HG03520 (cell line): Measurements from ENCODE around the gene PPP1R12C.

Experiments used
- ATAC-seq: cut with Tn5 transposase; IDR thresholded peaks from one replicate; pipeline ENCODE4 v1.9.1; 2021; ENCODE audit warnings: mild to moderate bottlenecking, moderate library complexity; ENCODE audit not compliant: unreplicated experiment

The PPP1R12C gene

DNA sequence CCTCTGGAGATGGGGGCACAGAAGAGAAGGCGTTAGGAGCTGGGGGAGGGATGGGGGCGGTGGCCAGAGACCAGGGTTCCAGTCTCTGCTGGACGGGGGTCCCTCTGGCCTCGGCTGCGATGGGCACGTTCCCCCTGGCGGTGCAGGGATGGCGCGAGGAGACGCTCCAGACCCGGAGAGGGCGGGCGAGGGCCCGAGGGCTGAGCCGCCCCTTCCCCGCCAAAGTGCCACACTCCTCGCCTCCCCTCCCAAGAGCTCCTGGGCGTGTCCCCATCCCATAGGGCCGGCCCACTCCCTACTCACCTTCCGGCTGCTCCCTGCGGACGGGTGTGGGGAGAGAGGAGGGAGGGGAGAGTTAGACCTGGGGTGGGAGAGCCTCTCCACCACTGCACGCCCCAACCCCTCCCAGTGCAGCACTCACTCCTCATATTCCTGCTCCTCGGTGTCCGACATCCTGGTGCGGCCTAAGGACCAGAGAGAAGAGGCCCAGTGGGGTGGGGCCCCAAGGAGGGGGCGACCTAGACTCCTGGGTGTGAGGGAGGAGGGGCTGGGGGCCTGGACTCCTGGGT, 29.4 kb upstream of the PPP1R12C start:
- no peak for ATAC-seq

DNA sequence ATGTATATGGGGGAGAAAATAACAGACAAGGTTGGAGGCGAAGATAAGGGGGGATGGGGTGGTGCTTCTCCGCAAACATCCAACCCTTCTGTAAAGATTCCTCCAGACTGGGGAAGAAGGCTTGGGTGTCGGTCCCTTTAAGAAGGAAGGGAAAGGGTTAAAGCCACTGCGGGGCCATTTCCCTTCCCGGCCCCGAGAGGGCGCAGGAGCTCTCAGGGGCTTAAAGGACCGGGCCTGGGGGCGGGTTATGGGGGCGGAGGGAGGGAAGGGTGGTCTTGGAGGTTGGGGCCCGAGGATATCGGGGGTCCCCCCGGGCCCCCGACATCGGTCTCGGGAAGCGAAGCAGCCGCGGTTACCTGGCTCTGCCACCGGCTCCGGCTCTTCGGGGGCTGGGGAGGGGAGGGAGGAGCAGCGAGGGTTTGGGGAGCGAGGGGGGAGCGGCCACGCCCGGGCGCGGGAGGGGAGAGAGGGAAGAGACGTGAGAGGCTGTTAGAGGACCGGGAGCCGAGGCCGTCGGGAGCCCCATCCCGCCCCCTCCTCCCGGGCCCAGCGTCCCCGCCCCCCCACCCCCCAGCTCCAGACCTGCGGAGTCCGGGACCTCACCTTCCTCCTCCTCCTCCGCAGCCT, 28.8 kb upstream of the PPP1R12C start:
- ATAC-seq, result no peak

DNA sequence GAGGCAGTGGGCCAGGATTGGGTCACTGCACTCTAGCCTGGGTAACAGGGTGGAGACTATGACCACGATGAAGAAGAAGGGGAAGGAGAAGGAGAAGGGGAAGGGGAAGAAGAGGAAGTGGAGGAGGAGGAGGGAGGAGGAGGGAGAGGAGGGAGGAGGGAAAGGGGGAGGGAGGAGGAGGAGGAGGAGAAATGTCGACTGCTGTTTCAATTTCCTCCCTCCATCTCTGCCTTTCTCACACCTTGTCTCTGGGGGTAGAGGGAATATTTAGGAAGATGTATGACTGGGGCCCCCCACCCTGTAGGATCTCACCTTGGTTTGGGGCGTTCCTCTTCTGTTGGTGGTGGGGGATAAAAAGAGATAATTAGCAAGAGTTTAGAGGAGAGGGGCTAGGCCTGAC, 27.8 kb upstream of the PPP1R12C start:
- no peak for ATAC-seq

DNA sequence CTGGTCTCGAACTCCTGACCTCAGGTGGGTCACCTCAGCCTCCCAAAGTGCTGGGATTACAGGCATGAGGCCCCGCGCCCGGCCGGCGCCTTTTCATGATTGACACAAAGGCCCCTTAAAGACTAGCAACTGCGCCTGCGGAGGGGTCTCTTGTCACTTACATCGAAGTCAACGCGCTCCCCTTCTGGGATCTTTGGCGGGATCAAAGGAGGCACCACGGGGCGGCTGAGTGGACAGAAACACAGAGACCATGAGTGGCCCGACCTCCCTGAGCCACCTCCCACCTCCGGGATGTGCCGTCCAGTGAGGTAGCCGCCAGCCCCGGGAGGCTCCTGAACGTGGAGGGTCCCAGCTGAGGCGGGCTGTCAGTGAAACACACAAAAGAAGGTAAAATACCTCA, 24.3 kb upstream of the PPP1R12C start:
- ATAC-seq, result no peak

DNA sequence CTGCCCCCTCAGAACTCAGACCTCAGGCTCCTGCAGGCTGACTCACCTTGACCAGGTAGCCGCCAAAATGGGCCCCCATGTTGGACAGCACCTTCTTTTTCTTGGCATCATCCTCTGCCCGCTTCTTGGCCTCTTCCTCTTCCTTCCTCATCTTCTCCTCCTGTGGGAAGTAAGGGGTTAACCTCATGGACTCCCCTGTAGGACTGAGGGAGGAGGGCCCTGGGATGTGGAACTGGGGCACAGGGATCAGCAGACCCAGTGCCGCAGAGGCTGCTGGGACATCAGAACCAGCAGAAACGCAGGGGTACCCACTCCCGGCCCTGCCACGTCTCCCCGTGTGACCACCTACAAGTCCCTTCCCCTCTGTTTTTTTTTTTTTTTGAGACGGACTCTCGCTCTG, 20.5 kb upstream of the PPP1R12C start:
- ATAC-seq, result no peak

DNA sequence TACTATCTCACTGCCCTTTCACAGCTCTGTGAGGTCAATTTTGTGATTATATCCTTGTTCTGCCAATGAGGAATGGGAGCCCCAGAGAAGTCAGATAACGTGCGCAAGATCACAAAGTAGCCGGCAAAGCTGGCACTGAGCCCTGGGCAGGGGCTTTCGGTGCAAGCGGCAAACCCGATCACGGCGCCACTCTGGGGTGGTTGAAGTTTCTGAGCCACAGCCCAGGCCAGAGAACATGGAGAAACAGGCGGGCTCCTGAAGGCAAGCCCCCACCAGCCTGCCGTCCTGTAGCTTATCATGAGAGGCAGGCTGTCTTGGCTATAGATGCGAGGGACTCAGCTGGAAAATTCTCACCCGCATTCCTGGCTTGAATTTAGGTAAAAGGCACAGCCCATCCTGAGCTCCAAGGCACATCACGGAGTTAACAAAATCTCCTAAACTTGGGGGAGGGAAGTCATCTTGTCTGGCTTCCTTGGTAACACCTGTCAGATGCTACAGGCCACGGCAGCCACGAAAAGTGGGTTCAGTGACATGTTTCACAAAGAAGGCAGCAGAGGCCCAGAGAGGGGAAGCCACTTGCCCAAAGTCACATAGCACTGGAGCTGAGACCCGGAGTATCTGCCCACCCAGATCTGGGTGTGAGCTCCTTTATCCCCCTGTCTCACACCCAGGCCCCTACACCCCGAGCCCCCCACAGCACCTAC, 19.1 kb upstream of the PPP1R12C start:
- ATAC-seq, result no peak

DNA sequence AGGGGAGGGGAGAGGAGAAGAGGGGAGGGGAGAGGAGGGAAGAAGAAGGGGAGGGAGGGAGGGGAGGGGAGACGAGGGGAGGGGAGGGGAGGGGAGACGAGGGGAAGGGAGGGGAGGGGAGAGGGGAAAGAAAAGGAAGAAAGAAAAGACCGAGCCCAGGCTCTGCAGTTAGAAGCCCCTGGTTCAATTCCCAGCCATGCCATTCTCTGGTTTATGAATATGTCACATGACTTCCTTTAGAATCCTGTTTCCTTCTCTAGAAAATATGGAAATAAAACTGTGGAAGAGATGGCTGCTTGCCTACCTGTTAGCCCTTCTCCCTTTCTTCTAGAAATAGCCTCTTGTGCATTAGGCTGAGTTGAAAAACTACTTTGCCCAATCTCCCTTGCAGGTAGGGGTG, 17.3 kb upstream of the PPP1R12C start:
- ATAC-seq, result no peak

DNA sequence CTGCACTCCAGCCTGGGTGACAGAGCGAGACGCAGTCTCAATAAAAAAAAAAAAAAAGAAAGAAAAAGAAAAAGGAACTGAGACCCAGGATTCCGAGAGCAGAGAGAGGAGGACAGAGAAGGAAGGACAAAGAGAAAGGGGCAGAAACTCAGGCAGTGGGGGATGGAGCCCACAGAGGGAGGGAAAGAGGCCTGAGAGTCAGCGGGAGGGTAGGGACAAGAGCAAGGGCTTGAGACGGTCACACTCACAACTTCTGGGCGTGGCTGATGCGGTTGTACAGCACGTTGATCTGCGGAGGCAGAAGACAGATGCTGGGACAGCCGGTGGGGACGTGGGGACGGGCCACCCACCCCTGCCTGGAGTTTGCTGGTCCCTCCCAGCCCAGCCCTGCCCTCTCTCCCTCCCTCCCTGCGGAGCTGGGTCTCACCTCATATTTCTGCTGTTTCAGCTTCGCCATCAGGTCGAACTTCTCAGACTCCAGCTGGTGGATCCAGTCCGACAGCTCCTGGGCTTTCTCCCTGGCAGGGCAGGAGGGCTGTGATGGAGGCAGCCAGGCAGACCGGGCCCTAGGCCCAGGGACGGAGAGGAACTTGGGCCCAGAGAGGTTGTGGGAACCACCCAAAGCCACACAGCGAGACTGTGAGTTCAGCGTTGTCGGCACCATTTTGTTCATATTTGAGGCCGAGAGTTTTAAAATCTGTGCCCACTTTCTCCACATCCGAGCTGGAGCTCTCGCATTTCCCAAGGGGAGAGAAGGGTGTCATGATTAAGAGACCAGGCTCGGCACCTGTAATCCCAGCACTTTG, 16.4 kb upstream of the PPP1R12C start:
- no peak for ATAC-seq

DNA sequence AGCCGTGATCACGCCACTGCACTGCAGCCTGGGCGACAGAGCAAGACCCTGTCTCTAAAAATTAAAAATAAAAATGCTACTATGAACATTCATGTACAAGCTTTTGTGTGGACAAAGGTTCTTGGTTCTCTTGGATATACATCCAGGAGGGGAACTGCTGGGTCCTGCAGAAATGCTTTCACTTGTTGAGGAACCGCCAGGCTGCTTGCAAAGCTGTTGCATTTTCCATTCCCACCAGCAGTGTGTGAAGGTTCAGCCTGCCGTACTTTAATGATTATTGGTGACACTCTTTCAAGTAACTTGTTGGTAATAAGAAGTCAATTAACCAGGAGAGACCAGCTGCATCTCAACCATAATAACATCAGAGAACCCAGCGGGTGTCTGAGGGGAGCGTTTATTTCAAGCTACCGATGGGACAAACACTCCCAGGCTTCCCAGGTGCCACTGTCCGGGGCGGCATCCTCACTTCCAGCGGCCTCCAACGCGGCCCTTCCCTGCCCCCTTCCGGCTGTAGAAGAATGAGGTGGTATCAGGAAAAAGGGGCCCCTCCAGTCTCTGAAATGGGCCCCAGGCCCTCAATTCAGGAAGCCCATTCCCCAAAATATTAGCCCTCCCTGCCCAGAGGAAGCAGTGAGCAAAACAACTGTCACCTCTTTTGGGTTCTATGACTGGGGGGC, 15.2 kb upstream of the PPP1R12C start:
- no peak for ATAC-seq

DNA sequence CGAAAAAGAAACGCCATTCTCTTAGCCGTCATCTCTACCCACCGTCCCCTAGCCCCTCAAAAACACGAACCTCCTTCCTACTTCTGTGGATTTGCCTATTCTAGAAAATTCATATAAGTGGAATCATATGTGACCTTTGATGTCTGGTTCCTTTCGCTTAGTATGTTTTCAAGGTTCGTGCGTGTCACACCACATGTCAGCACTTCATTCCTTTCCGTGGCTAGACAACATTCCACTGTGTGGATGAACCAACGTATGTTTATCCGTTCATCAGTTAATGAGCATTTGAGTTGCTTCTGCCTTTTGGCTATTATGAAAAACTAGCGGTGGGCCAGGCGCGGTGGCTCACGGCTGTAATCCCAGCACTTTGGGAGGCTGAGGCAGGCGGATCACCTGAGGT, 14.0 kb upstream of the PPP1R12C start:
- ATAC-seq, result no peak

DNA sequence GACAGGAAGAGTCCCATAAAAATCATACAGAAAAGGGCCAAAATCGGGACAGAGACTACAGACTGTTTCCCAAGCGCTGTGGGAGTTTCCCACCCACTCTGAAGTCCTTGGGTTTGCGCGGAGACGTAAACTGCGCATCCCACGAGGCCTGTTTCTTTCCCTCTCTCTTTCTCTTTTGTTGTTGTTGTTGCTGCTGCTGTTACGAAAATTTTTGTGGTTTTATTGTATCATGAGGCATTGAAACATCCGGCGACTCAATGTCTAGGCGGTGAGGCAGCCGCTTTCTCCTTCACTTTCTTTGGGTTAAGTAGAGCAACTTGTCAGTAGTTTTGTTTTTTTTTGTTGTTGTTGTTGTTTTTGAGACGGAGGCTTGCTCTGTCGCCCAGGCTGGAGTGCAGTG, 1.6 kb upstream of the PPP1R12C start:
- no peak for ATAC-seq

DNA sequence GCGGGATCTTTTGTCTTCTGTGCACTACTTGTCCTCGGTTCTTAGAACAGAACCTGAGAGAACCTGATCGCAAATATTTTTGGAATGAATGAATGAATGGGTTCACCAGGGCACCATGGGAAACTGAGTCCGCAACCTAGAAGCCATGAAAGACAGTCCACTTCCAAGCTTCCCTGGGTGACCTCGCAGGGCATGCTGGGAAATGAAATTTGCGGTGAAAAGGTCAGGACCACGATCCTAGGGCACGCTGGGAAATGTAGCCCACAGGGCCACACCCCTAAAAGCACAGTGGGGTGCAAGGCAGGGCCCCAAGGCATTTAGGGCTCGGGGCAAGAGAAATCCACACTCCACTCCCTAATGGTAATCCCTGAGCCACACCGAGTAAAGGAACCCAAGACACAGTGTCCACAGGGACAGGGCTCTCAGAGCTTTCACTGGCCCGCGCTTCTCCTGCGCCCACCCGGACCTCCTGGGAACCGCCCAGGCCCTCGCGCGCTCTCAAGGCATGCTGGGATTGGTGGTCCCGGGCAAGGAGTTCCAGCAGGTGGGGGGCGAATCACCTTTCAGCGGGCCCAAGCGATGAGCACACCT, 1.1 kb upstream of the PPP1R12C start:
- no peak for ATAC-seq

DNA sequence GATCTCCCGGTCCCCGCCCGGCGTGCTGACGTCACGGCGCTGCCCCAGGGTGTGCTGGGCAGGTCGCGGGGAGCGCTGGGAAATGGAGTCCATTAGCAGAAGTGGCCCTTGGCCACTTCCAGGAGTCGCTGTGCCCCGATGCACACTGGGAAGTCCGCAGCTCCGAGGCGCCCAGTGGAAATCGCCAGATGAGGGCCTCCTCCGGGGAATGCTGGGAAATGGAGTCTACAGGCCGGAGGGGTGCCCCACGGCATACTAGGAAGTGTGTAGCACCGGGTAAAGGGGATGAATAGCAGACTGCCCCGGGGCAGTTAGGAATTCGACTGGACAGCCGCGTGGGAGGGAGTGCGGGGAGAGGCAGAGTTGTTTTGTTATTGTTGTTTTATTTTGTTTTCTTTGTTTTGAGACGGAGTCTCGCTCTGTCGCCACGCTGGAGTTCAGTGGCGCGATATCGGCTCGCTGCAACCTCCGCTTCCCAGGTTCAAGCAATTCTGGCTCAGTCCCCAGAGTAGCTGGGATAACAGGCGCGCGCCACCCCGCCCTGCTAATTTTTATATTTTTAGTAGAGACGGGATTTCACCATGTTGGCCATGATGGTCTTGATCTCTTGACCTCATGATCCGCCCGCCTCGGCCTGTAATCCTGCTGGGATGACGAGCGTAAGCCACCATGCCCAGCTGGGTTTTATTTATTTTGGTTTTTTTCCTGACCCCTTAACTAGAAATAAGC, 390 bp upstream of the PPP1R12C start:
- ATAC-seq, result peak; percentile 85

DNA sequence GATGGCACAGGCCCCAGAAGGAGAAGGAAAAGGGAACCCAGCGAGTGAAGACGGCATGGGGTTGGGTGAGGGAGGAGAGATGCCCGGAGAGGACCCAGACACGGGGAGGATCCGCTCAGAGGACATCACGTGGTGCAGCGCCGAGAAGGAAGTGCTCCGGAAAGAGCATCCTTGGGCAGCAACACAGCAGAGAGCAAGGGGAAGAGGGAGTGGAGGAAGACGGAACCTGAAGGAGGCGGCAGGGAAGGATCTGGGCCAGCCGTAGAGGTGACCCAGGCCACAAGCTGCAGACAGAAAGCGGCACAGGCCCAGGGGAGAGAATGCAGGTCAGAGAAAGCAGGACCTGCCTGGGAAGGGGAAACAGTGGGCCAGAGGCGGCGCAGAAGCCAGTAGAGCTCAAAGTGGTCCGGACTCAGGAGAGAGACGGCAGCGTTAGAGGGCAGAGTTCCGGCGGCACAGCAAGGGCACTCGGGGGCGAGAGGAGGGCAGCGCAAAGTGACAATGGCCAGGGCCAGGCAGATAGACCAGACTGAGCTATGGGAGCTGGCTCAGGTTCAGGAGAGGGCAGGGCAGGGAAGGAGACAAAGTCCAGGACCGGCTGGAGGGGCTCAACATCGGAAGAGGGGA, 1.1 kb downstream of the PPP1R12C start:
- ATAC-seq, result no peak

DNA sequence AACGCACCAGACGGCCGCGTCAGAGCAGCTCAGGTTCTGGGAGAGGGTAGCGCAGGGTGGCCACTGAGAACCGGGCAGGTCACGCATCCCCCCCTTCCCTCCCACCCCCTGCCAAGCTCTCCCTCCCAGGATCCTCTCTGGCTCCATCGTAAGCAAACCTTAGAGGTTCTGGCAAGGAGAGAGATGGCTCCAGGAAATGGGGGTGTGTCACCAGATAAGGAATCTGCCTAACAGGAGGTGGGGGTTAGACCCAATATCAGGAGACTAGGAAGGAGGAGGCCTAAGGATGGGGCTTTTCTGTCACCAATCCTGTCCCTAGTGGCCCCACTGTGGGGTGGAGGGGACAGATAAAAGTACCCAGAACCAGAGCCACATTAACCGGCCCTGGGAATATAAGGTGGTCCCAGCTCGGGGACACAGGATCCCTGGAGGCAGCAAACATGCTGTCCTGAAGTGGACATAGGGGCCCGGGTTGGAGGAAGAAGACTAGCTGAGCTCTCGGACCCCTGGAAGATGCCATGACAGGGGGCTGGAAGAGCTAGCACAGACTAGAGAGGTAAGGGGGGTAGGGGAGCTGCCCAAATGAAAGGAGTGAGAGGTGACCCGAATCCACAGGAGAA, 1.9 kb downstream of the PPP1R12C start:
- no peak for ATAC-seq

DNA sequence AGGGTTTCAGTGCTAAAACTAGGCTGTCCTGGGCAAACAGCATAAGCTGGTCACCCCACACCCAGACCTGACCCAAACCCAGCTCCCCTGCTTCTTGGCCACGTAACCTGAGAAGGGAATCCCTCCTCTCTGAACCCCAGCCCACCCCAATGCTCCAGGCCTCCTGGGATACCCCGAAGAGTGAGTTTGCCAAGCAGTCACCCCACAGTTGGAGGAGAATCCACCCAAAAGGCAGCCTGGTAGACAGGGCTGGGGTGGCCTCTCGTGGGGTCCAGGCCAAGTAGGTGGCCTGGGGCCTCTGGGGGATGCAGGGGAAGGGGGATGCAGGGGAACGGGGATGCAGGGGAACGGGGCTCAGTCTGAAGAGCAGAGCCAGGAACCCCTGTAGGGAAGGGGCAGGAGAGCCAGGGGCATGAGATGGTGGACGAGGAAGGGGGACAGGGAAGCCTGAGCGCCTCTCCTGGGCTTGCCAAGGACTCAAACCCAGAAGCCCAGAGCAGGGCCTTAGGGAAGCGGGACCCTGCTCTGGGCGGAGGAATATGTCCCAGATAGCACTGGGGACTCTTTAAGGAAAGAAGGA, 2.8 kb downstream of the PPP1R12C start:
- no peak for ATAC-seq

DNA sequence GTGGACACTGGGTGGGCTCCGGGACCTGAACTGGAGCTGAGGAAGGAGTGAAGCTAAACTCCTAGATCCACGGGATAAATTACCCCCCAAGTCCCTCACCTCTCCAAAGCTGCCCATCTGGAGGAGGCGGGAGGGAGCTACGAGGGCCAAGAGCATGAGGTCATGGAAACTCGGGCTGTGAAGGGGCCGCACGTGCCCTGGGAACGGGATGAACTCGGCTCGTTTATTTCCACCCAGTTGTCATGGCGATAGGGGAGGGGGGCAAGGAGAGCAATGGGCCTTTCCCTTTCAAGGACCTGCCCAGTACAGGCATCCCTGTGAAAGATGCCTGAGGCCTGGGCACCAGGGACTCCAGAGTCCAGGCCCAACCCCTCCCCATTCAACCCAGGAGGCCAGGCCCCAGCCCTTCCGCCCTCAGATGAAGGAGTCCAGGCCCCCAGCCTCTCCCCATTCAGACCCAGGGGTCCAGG, 3.8 kb downstream of the PPP1R12C start:
- ATAC-seq, result no peak

DNA sequence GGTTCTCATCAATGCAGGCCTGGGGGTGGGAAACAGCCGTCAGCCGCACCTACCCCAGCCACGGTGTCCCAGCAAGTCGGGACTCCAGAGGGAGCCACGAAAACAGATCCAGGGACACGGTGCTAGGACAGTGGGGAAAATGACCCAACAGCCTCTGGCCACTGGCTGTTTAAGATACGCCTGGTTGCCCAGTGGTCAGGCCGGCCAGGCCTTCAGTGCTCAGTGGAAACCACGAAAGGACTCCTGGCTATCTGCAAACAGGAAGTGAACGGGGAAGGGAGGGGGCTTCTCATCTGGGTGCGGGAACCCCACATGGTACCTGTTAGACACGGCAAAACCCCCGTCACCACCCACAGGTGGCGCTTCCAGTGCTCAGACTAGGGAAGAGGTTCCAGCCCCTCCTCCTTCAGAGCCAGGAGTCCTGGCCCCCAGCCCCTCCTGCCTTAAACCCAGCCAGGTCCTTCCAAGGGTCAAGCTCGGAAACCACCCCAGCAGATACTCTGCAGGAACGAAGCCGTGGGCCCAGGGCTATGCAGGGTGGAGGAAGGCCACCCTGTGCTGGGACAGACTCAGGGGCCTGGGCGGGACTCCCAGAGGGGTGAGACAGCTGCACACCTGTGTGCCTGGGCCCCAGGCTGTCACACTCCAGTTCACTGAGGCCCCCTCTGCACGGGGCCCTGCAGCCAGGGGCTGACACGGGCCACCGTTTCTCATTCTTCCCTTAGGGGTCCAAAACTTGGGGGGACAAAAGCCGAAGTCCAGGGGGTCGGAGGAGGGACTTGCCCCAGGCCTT, 4.5 kb downstream of the PPP1R12C start:
- ATAC-seq, result no peak
